Endothelial cell of umbilical vein (primary cell): ENCODE data around the gene PRDM1. TPM values are rescaled to one million over a fixed set of nuclear protein-coding genes. Genes with fewer than 3 reads are reported as not detected.

Experiments
- BruUV-seq: library from RNA; stranded (reverse); fragments of 400-500 nt; replicated peaks from 2 replicates; lab custom pipeline; 2021; lab: Mats Ljungman, UMichigan
- CTCF ChIA-PET: fragments of 300-600, 350-600 bp; sonication (Branson Sonifier 250); formaldehyde crosslinking; loops from one replicate; lab custom pipeline; 2021; ENCODE audit warnings: antibody characterized with exemption, inconsistent platforms; lab: Charles Lee
- POLR2A ChIA-PET: fragments of 300-600, 350-600 bp; sonication (Branson Sonifier 250); formaldehyde crosslinking; loops from one replicate; lab custom pipeline; 2021; ENCODE audit warnings: antibody characterized with exemption, inconsistent platforms; lab: Charles Lee
- DNase-seq: peaks from one replicate; pipeline ENCODE4 v3.0.0-alpha.2; 2011; ENCODE audit warnings: low read depth, low spot score
- FAIRE-seq: peaks from 2 replicates; lab custom pipeline; 2011; peaks lifted over from hg19 to GRCh38; lab: Jason Lieb, UNC
- H2AFZ ChIP-seq: 2 replicates; pipeline ENCODE4 v1.6.0; 2012; ENCODE audit warnings: low read depth, low read length, control low read depth, inconsistent platforms
- H3K27ac ChIP-seq: 2 replicates; pipeline ENCODE4 v1.5.1; 2011; ENCODE audit warnings: low read depth, mild to moderate bottlenecking, control low read depth, low read length, moderate library complexity; ENCODE audit not compliant: insufficient read depth
- H3K27me3 ChIP-seq, 2 experiments: 2 replicates each; pipeline versions ENCODE4 v1.6.0 to v1.6.1; 2011; ENCODE audit warnings: low read length in 2 of 2, mixed read lengths in 1 of 2; ENCODE audit not compliant: control insufficient read depth in 2 of 2, insufficient read depth in 2 of 2
- H3K36me3 ChIP-seq, 2 experiments: 2 replicates in 1 of 2; 3 replicates in 1 of 2; pipeline ENCODE4 v1.5.1; 2011; ENCODE audit warnings: low read length in 2 of 2, mild to moderate bottlenecking in 1 of 2, moderate library complexity in 1 of 2; ENCODE audit not compliant: control insufficient read depth in 2 of 2, insufficient read depth in 2 of 2; ENCODE audit errors: extremely low read depth in 1 of 2
- H3K4me1 ChIP-seq: 3 replicates; pipeline ENCODE4 v1.5.1; 2011; ENCODE audit warnings: mild to moderate bottlenecking, low read length; ENCODE audit not compliant: control insufficient read depth, insufficient read depth; ENCODE audit errors: extremely low read depth
- H3K4me2 ChIP-seq: 2 replicates; pipeline ENCODE4 v1.6.1; 2011; ENCODE audit warnings: low read length, control low read depth, mixed read lengths; ENCODE audit not compliant: insufficient read depth
- H3K4me3 ChIP-seq, 3 experiments: fragments of 200-600 bp in 1 of 3; sonication (generic), shearing (Covaris generic) in 1 of 3; replicated peaks in 1 of 3; 2 replicates each; pipeline ENCODE4 v1.5.1; 2011 to 2016; ENCODE audit warnings: control low read depth in 3 of 3, low read length in 3 of 3, mild to moderate bottlenecking in 2 of 3, inconsistent platforms in 1 of 3, low read depth in 1 of 3, moderate library complexity in 1 of 3; ENCODE audit not compliant: insufficient read depth in 1 of 3
- H3K79me2 ChIP-seq: 2 replicates; pipeline ENCODE4 v1.6.0; 2012; ENCODE audit warnings: low read length, inconsistent platforms; ENCODE audit not compliant: control insufficient read depth, insufficient read depth
- H3K9ac ChIP-seq: replicated peaks from 2 replicates; pipeline ENCODE3; 2011; ENCODE audit warnings: low read length, control low read depth; ENCODE audit not compliant: insufficient read depth; ENCODE audit errors: extremely low read depth
- H3K9me1 ChIP-seq: replicated peaks from 3 replicates; pipeline ENCODE4 v1.6.0; 2011; ENCODE audit warnings: mild to moderate bottlenecking, low read length; ENCODE audit not compliant: control insufficient read depth, insufficient read depth; ENCODE audit errors: extremely low read depth
- H3K9me3 ChIP-seq: replicated peaks from 2 replicates; pipeline ENCODE4 v1.5.1; 2012; ENCODE audit warnings: low read length, inconsistent platforms; ENCODE audit not compliant: control insufficient read depth, insufficient read depth
- H4K20me1 ChIP-seq: replicated peaks from 2 replicates; pipeline ENCODE3; 2011; ENCODE audit warnings: mild to moderate bottlenecking, low read length; ENCODE audit not compliant: control insufficient read depth, insufficient read depth; ENCODE audit errors: extremely low read depth
- CTCF ChIP-seq, 2 donors: IDR thresholded peaks; 1 replicate in 1 of 2; 2 replicates in 1 of 2; pipeline ENCODE4 v1.5.1; 2011; ENCODE audit warnings: low read length in 2 of 2, mild to moderate bottlenecking in 2 of 2, moderate library complexity in 2 of 2, control low read depth in 1 of 2, inconsistent platforms in 1 of 2, low read depth in 1 of 2; ENCODE audit not compliant: insufficient read depth in 1 of 2; ENCODE audit errors: extremely low read depth in 1 of 2
- EZH2 ChIP-seq: IDR thresholded peaks from 2 replicates; pipeline ENCODE4 v1.6.1; 2012; ENCODE audit warnings: borderline replicate concordance, low read depth, mild to moderate bottlenecking, moderate library complexity, low read length, inconsistent platforms; ENCODE audit not compliant: severe bottlenecking
- GATA2 ChIP-seq: IDR thresholded peaks from 2 replicates; pipeline ENCODE4 v1.7.0; 2011; ENCODE audit warnings: low read depth, mild to moderate bottlenecking, moderate library complexity, mixed read lengths, low read length; ENCODE audit not compliant: insufficient read length, insufficient read depth
- JUN ChIP-seq: IDR thresholded peaks from 2 replicates; pipeline ENCODE4 v1.6.1; 2011; ENCODE audit warnings: borderline replicate concordance, low read depth; ENCODE audit not compliant: insufficient read length, insufficient read depth
- MYC ChIP-seq: IDR thresholded peaks from one replicate; pipeline ENCODE4 v1.6.1; 2011; ENCODE audit warnings: mild to moderate bottlenecking, low read depth, low read length
- POLR2A ChIP-seq: IDR thresholded peaks from 2 replicates; pipeline ENCODE4 v1.6.1; 2012; ENCODE audit warnings: low read depth, mild to moderate bottlenecking, control low read depth, low read length
- POLR2AphosphoS5 ChIP-seq: IDR thresholded peaks from 2 replicates; pipeline ENCODE4 v1.6.1; 2012; ENCODE audit warnings: low read depth, mild to moderate bottlenecking, control low read depth, low read length, moderate library complexity; ENCODE audit not compliant: insufficient read depth
- dilution Hi-C: fragments of 300-500 bp; cut with MboI; formaldehyde crosslinking; loops from one replicate; pipeline ENCODE4 v1.15.0; 2019; ENCODE audit warnings: low sequenced_read_pairs; ENCODE audit not compliant: extremely low pct_ligation_motif_present
- intact Hi-C: fragments of 100-400 bp; cut with micrococcal nuclease; formaldehyde crosslinking; loops from one replicate; pipeline ENCODE4 v1.10.0; 2022
- polyA plus RNA-seq, 4 experiments: library from polyadenylated mRNA; depleted of rRNA in 3 of 4; stranded (reverse) in 3 of 4; unstranded in 1 of 4; fragments of >200 nt; gene quantifications; 2 replicates each; pipeline versions ENCODE4 v1.2.1 to v1.2.3, GENCODE V29; 2011 to 2012; ENCODE audit warnings: missing spikeins in 1 of 4
- total RNA-seq: library from RNA; stranded (reverse); gene quantifications from 2 replicates; pipeline ENCODE4 v1.2.3, GENCODE V29; 2021

The PRDM1 gene
- total and polyA plus RNA-seq, 2 donors (not counting 3 experiments of a cell fraction or from before 2014, with no cell fraction given), result 0.36 to 2.7 TPM

- peaks cover 17% of the 10 kb centered on the region for H3K4me1 ChIP-seq
- H3K9me3 ChIP-seq, result no peaks in the 10 kb centered on the region
- H3K27ac ChIP-seq, result no peak overlapping the region
- ChIA-PET POLR2A (no interaction called here), CTCF (interaction anchor here (1.0 kb wide), 1 partner anchor 11 kb away, joined by 3 read pairs; no protein-coding TSS in a partner anchor)
- no peaks in the 10 kb centered on the region for H3K9me1 ChIP-seq
- H3K36me3 ChIP-seq, result no peaks in the 10 kb centered on the region
- BruUV-seq, result no TSS peak
- TF ChIP-seq POLR2AphosphoS5 (no peak), JUN (no peak), MYC (no peak), GATA2 (no peak), EZH2 (no peak), CTCF (IDR thresholded peaks at IDR 0.05; ENCODE audit: extremely low read depth in 1 of 2, insufficient read depth in 1 of 2, low read depth in 1 of 2, low read length in 2 of 2) (no peak), POLR2A (no peak)
- peaks cover 8 to 10% of the 10 kb centered on the region in 2 experiments for H3K27me3 ChIP-seq
- no peak for FAIRE-seq
- H3K9ac ChIP-seq, result no peak overlapping the region
- H2AFZ ChIP-seq, result no peak overlapping the region
- H3K79me2 ChIP-seq, result no peaks in the 10 kb centered on the region
- no peak for DNase-seq
- intact Hi-C loops (loop anchor here (5.0 kb wide), 1 partner anchor 223 kb away; no protein-coding TSS in a partner anchor), dilution Hi-C loops (no loop called here)
- no peak overlapping the region for H3K4me2 ChIP-seq
- H3K4me3 ChIP-seq, result no peak overlapping the region
- no peaks in the 10 kb centered on the region for H4K20me1 ChIP-seq
These were observed 14.6 kb downstream of the PRDM1 start for GRCh38 chr6:106100755-106101154.
